ENCODE data around the gene ERICH2.

ERICH2 gene

GRCh38 chr2:170818036-170818751 is 48.0 kb downstream of the ERICH2 start:
- Histone ChIP-seq H3K9me3 (ENCODE audit: control insufficient read depth, insufficient read depth, low read length) (no peaks in the 10 kb centered on the region), H3K27ac (ENCODE audit: low read depth, low read length) (no peak overlapping the region), H3K4me1 (ENCODE audit: control insufficient read depth, insufficient read depth, low read length) (peaks cover 54% of the 10 kb centered on the region), H3K27me3 (ENCODE audit: control insufficient read depth, insufficient read depth, low read length) (peaks cover 100% of the 10 kb centered on the region), H3K36me3 (ENCODE audit: control insufficient read depth, insufficient read depth, low read length) (no peaks in the 10 kb centered on the region), H3K4me3 (ENCODE audit: low read depth, low read length) (peak overlapping the region; percentile 63), H3K9ac (ENCODE audit: low read depth, low read length) (no peak overlapping the region)

GRCh38 chr2:170818752-170819470 is 48.7 kb downstream of the ERICH2 start:
- peaks cover 50% of the 10 kb centered on the region for H3K4me1 ChIP-seq (ENCODE audit: control insufficient read depth, insufficient read depth, low read length)
- H3K36me3 ChIP-seq (ENCODE audit: control insufficient read depth, insufficient read depth, low read length): no peaks in the 10 kb centered on the region
- peak overlapping the region; percentile 63 for H3K4me3 ChIP-seq (ENCODE audit: low read depth, low read length)
- peaks cover 99% of the 10 kb centered on the region for H3K27me3 ChIP-seq (ENCODE audit: control insufficient read depth, insufficient read depth, low read length)
- no peak overlapping the region for H3K27ac ChIP-seq (ENCODE audit: low read depth, low read length)
- H3K9ac ChIP-seq (ENCODE audit: low read depth, low read length): no peak overlapping the region
- H3K9me3 ChIP-seq (ENCODE audit: control insufficient read depth, insufficient read depth, low read length): no peaks in the 10 kb centered on the region

- no peaks in the 10 kb centered on the region for H3K36me3 ChIP-seq (ENCODE audit: control insufficient read depth, insufficient read depth, low read length)
- no peak overlapping the region for H3K9ac ChIP-seq (ENCODE audit: low read depth, low read length)
- H3K4me1 ChIP-seq (ENCODE audit: control insufficient read depth, insufficient read depth, low read length): peaks cover 46% of the 10 kb centered on the region
- H3K27me3 ChIP-seq (ENCODE audit: control insufficient read depth, insufficient read depth, low read length): peaks cover 99% of the 10 kb centered on the region
- H3K4me3 ChIP-seq (ENCODE audit: low read depth, low read length): no peak overlapping the region
- no peaks in the 10 kb centered on the region for H3K9me3 ChIP-seq (ENCODE audit: control insufficient read depth, insufficient read depth, low read length)
- no peak overlapping the region for H3K27ac ChIP-seq (ENCODE audit: low read depth, low read length)
Observed at GRCh38 chr2:170819680-170820664, 49.8 kb downstream of the ERICH2 start.

GRCh38 chr2:170820757-170821530 is 50.8 kb downstream of the ERICH2 start:
- peaks cover 39% of the 10 kb centered on the region for H3K4me1 ChIP-seq (ENCODE audit: control insufficient read depth, insufficient read depth, low read length)

GRCh38 chr2:170821531-170822289 is 51.5 kb downstream of the ERICH2 start:
- no peak overlapping the region for H3K9ac ChIP-seq (ENCODE audit: low read depth, low read length)
- no peaks in the 10 kb centered on the region for H3K9me3 ChIP-seq (ENCODE audit: control insufficient read depth, insufficient read depth, low read length)
- peaks cover 99% of the 10 kb centered on the region for H3K27me3 ChIP-seq (ENCODE audit: control insufficient read depth, insufficient read depth, low read length)
- H3K36me3 ChIP-seq (ENCODE audit: control insufficient read depth, insufficient read depth, low read length): no peaks in the 10 kb centered on the region
- H3K4me3 ChIP-seq (ENCODE audit: low read depth, low read length): peak overlapping the region; percentile 64
- peaks cover 34% of the 10 kb centered on the region for H3K4me1 ChIP-seq (ENCODE audit: control insufficient read depth, insufficient read depth, low read length)
- H3K27ac ChIP-seq (ENCODE audit: low read depth, low read length): no peak overlapping the region

More at GRCh38 chr2:170820757-170821530, 50.8 kb downstream of the ERICH2 start:
- no peaks in the 10 kb centered on the region for H3K9me3 ChIP-seq (ENCODE audit: control insufficient read depth, insufficient read depth, low read length)
- H3K27me3 ChIP-seq (ENCODE audit: control insufficient read depth, insufficient read depth, low read length): peaks cover 99% of the 10 kb centered on the region
- H3K27ac ChIP-seq (ENCODE audit: low read depth, low read length): no peak overlapping the region
- H3K36me3 ChIP-seq (ENCODE audit: control insufficient read depth, insufficient read depth, low read length): no peaks in the 10 kb centered on the region
- H3K9ac ChIP-seq (ENCODE audit: low read depth, low read length): no peak overlapping the region
- H3K4me3 ChIP-seq (ENCODE audit: low read depth, low read length): peak overlapping the region; percentile 64; the same call in 1 of the 2 replicates

- H3K9me3 ChIP-seq (ENCODE audit: control insufficient read depth, insufficient read depth, low read length): no peaks in the 10 kb centered on the region
- no peaks in the 10 kb centered on the region for H3K36me3 ChIP-seq (ENCODE audit: control insufficient read depth, insufficient read depth, low read length)
- H3K4me1 ChIP-seq (ENCODE audit: control insufficient read depth, insufficient read depth, low read length): peaks cover 34% of the 10 kb centered on the region
- no peak overlapping the region for H3K9ac ChIP-seq (ENCODE audit: low read depth, low read length)
- no peak overlapping the region for H3K27ac ChIP-seq (ENCODE audit: low read depth, low read length)
- H3K4me3 ChIP-seq (ENCODE audit: low read depth, low read length): peak overlapping the region; percentile 64
- H3K27me3 ChIP-seq (ENCODE audit: control insufficient read depth, insufficient read depth, low read length): peaks cover 99% of the 10 kb centered on the region
Observed at GRCh38 chr2:170822290-170823087, 52.3 kb downstream of the ERICH2 start.

GRCh38 chr2:170823088-170823897 is 53.1 kb downstream of the ERICH2 start:
- no peaks in the 10 kb centered on the region for H3K9me3 ChIP-seq (ENCODE audit: control insufficient read depth, insufficient read depth, low read length)
- peak overlapping the region; percentile 43 for H3K27ac ChIP-seq (ENCODE audit: low read depth, low read length)
- peaks cover 34% of the 10 kb centered on the region for H3K4me1 ChIP-seq (ENCODE audit: control insufficient read depth, insufficient read depth, low read length)
- H3K4me3 ChIP-seq (ENCODE audit: low read depth, low read length): peak overlapping the region; percentile 64
- peaks cover 98% of the 10 kb centered on the region for H3K27me3 ChIP-seq (ENCODE audit: control insufficient read depth, insufficient read depth, low read length)
- no peaks in the 10 kb centered on the region for H3K36me3 ChIP-seq (ENCODE audit: control insufficient read depth, insufficient read depth, low read length)
- no peak overlapping the region for H3K9ac ChIP-seq (ENCODE audit: low read depth, low read length)

- peak overlapping the region; percentile 64 for H3K4me3 ChIP-seq (ENCODE audit: low read depth, low read length)
- peaks cover 28% of the 10 kb centered on the region for H3K4me1 ChIP-seq (ENCODE audit: control insufficient read depth, insufficient read depth, low read length)
- no peaks in the 10 kb centered on the region for H3K36me3 ChIP-seq (ENCODE audit: control insufficient read depth, insufficient read depth, low read length)
- H3K9me3 ChIP-seq (ENCODE audit: control insufficient read depth, insufficient read depth, low read length): no peaks in the 10 kb centered on the region
- H3K9ac ChIP-seq (ENCODE audit: low read depth, low read length): no peak overlapping the region
- peak overlapping the region; percentile 43 for H3K27ac ChIP-seq (ENCODE audit: low read depth, low read length)
- H3K27me3 ChIP-seq (ENCODE audit: control insufficient read depth, insufficient read depth, low read length): peaks cover 97% of the 10 kb centered on the region
Observed at GRCh38 chr2:170823898-170824215, 53.7 kb downstream of the ERICH2 start.

GRCh38 chr2:170824526-170825015 is 54.4 kb downstream of the ERICH2 start:
- no peaks in the 10 kb centered on the region for H3K36me3 ChIP-seq (ENCODE audit: control insufficient read depth, insufficient read depth, low read length)
- peaks cover 93% of the 10 kb centered on the region for H3K27me3 ChIP-seq (ENCODE audit: control insufficient read depth, insufficient read depth, low read length)
- H3K9me3 ChIP-seq (ENCODE audit: control insufficient read depth, insufficient read depth, low read length): no peaks in the 10 kb centered on the region
- H3K4me3 ChIP-seq (ENCODE audit: low read depth, low read length): no peak overlapping the region
- H3K27ac ChIP-seq (ENCODE audit: low read depth, low read length): no peak overlapping the region
- peaks cover 23% of the 10 kb centered on the region for H3K4me1 ChIP-seq (ENCODE audit: control insufficient read depth, insufficient read depth, low read length)
- no peak overlapping the region for H3K9ac ChIP-seq (ENCODE audit: low read depth, low read length)

Measured in HUES48 (cell line).